Effector memory CD4-positive, alpha-beta T cell (primary cell): ENCODE measurements around the gene MAP3K2.

Source experiments
- DNase-seq, 3 donors: peaks; one replicate each; pipeline ENCODE4 v3.0.0-alpha.2; 2020
- H3K27ac ChIP-seq: 2 replicates; pipeline ENCODE4 v1.7.0; 2013; ENCODE audit warnings: mild to moderate bottlenecking, low read length, moderate library complexity; ENCODE audit not compliant: insufficient read depth, poor library complexity, severe bottlenecking
- H3K27me3 ChIP-seq: replicated peaks from 2 replicates; pipeline ENCODE4 v1.7.0; 2013; ENCODE audit warnings: mild to moderate bottlenecking, low read length; ENCODE audit not compliant: insufficient read depth, control insufficient read depth, poor library complexity, severe bottlenecking
- H3K36me3 ChIP-seq: 2 replicates; pipeline ENCODE4 v1.7.0; 2013; ENCODE audit warnings: mild to moderate bottlenecking, low read length, moderate library complexity; ENCODE audit not compliant: control insufficient read depth, insufficient read depth
- H3K4me1 ChIP-seq: 2 replicates; pipeline ENCODE4 v1.7.0; 2013; ENCODE audit warnings: low read length, mild to moderate bottlenecking; ENCODE audit not compliant: control insufficient read depth, insufficient read depth, poor library complexity, severe bottlenecking
- H3K4me3 ChIP-seq: 2 replicates; pipeline ENCODE4 v1.7.0; 2013; ENCODE audit warnings: low read length, low read depth, mild to moderate bottlenecking; ENCODE audit not compliant: insufficient read depth, poor library complexity, severe bottlenecking
- H3K9me3 ChIP-seq: 2 replicates; pipeline ENCODE4 v1.7.0; 2013; ENCODE audit warnings: mild to moderate bottlenecking, low read length, moderate library complexity; ENCODE audit not compliant: control insufficient read depth

MAP3K2 gene

GRCh38 chr2:127381762-127382161 is 6.0 kb downstream of the MAP3K2 start:
- Histone ChIP-seq H3K4me1 (peaks cover 18% of the 10 kb centered on the region), H3K27me3 (no peaks in the 10 kb centered on the region), H3K36me3 (no peaks in the 10 kb centered on the region), H3K27ac (no peak overlapping the region), H3K4me3 (no peak overlapping the region), H3K9me3 (no peaks in the 10 kb centered on the region)
- DNase-seq = no peak

DNA sequence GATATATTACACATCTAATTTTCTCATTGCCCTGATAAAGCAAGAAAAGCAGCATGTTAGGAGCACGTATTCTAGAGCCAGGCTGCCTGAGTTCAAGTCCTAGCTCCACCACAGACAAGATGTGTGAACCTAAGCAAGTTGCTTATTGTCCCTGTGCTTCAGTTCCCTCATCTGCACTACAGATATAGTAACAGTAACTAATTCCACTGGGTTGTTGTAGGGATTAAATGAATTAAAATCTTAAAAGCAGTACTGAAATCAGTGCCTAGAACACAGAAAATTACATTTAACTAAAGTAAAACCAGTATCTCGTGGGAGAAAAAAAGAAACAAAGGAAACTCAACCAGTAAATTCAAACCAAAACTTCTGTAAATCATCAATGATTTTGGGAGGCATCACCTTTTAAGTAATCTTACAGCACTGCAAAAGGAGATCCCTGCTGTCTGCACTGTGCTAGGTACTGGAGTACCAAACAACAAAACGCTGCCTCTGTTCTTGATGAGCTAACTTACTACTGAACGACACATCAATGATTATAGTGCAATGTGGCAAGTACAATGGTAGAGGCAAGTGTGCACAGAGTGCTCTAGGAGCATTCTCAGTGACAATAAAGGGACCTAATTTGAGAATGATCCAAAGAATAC is 7.9 kb downstream of the MAP3K2 start:
- Histone ChIP-seq H3K27me3 (no peaks in the 10 kb centered on the region), H3K27ac (no peak overlapping the region), H3K4me1 (peaks cover 4% of the 10 kb centered on the region), H3K36me3 (peaks cover 4% of the 10 kb centered on the region), H3K4me3 (no peak overlapping the region), H3K9me3 (no peaks in the 10 kb centered on the region)
- no peak for DNase-seq

- peaks cover 4% of the 10 kb centered on the region for H3K36me3 ChIP-seq
- peaks cover 4% of the 10 kb centered on the region for H3K4me1 ChIP-seq
- peaks cover under 1% of the 10 kb centered on the region for H3K9me3 ChIP-seq
- no peaks in the 10 kb centered on the region for H3K27me3 ChIP-seq
- DNase-seq = no peak
- H3K27ac ChIP-seq = no peak overlapping the region
- no peak overlapping the region for H3K4me3 ChIP-seq
Observed at GRCh38 chr2:127378720-127379119, 9.1 kb downstream of the MAP3K2 start.

DNA sequence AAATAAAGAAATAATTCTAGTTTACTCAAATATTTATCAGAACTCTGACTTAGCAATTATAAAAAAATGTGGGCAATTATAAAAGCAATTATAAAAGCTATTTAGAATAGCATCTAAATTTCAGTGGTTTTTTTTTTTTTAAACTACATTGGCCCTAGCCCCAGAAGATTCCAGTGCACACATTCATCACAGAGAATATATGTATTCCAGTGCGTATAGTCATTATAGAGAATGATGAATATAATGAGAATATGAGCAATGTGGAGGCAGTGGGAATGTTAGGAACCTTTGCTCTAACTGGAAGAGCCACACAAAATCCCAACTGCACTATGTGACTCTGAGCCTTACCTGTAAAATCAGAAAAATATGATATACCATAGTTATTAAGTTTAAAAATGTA is 10.5 kb downstream of the MAP3K2 start:
- Histone ChIP-seq H3K9me3 (peaks cover 4% of the 10 kb centered on the region), H3K4me3 (no peak overlapping the region), H3K27ac (no peak overlapping the region), H3K36me3 (peaks cover 4% of the 10 kb centered on the region), H3K27me3 (no peaks in the 10 kb centered on the region), H3K4me1 (peaks cover 4% of the 10 kb centered on the region)
- DNase-seq = no peak

DNA sequence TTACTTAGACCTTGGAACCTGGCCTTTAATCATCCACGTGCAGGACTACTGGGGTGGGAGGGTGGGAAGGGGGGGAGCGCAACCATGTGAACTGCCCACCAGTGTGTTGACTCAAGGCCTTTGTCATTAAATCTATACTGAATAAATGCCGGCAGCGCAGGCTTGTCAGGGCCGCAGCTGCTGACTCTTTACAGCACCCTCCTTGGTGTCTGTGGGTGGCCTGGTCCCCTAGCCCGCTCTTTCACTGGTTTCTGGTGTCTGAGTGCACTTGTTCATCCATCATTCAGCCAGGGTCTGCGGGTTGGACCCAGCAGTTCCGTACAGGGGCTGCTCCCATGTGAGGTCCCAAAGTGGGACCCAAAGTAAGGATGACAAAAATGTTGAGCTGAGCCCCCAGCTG is 11.5 kb downstream of the MAP3K2 start:
- no peaks in the 10 kb centered on the region for H3K4me1 ChIP-seq
- no peak overlapping the region for H3K4me3 ChIP-seq
- no peak for DNase-seq
- H3K36me3 ChIP-seq = peaks cover 4% of the 10 kb centered on the region
- peaks cover 4% of the 10 kb centered on the region for H3K9me3 ChIP-seq
- no peak overlapping the region for H3K27ac ChIP-seq
- H3K27me3 ChIP-seq = no peaks in the 10 kb centered on the region

DNA sequence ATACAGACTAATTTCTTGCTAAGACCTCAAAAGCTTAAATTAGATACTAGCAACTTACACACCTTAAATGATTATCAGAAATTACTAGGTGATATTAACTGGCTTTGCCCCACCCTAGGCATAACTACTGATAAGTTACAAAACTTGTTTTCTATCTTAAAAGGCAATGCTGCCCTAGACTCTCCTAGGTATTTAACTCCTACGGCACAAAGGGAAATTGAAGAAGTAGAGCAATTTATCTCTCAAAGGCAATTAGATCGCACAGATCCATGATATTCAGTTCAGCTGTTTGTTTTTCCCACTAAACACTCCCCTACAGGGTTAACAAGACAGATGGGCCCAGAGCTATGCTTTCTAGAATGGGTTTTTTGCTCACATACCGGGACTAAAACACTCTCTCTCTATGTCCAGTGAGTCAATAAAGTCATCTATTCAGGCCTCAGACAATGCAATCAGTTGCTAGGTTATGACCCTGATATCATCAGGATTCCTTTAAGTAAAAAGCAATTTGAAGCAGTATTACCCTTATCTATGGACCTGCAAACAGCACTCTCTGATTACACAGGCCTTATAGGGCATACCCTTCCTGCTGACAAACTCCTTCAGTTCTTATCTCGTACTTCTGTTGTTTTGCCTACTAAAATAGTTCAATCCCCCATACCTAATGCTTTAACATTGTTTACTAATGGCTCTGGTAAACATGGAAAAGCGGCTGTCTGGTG is 14.3 kb downstream of the MAP3K2 start:
- Histone ChIP-seq H3K36me3 (peaks cover 4% of the 10 kb centered on the region), H3K27me3 (no peaks in the 10 kb centered on the region), H3K9me3 (peaks cover 4% of the 10 kb centered on the region), H3K27ac (no peak overlapping the region), H3K4me1 (no peaks in the 10 kb centered on the region), H3K4me3 (no peak overlapping the region)
- DNase-seq = no peak

DNA sequence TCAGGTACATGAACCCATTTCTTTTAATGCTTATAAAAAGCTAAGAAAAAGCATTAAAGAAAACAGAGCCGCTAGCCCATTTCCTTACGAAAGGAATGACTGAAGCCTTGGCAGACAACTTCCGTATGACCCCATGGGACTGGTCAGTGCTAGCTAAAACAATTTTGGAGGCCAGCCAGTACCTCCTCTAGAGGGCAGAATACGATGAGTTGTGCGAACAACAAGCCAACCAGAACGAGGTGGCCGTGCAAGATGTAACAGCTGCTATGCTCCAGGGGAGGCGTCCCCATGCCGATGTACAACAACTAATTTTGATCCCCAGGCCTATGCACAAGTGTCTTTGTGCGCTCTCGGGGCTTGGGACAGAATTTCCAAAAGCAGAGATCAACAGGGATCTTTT is 16.7 kb downstream of the MAP3K2 start:
- no peaks in the 10 kb centered on the region for H3K27me3 ChIP-seq
- H3K27ac ChIP-seq = no peak overlapping the region
- DNase-seq = no peak
- peaks cover 4% of the 10 kb centered on the region for H3K9me3 ChIP-seq
- no peaks in the 10 kb centered on the region for H3K36me3 ChIP-seq
- no peak overlapping the region for H3K4me3 ChIP-seq
- no peaks in the 10 kb centered on the region for H3K4me1 ChIP-seq

DNA sequence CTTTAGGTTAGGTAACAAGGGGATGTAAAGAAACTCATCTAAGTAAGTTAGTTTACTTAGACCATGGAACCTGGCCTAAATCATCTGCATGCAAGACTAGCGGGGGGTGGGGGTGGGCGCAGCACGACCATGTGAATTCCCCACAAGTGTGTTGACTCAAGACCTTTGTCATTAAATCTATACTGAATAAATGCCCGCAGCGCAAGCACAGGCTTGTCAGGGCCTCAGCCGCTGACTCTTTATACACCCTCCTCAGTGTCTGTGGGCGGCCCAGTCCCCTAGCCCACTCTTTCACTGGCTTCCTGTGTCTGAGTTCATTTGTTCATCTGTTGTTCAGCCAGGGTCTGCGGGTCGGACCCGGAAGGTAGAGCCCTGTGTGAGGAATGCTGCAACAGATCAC is 17.8 kb downstream of the MAP3K2 start:
- no peaks in the 10 kb centered on the region for H3K36me3 ChIP-seq
- peaks cover 4% of the 10 kb centered on the region for H3K9me3 ChIP-seq
- H3K4me1 ChIP-seq = no peaks in the 10 kb centered on the region
- no peak for DNase-seq
- no peaks in the 10 kb centered on the region for H3K27me3 ChIP-seq
- H3K27ac ChIP-seq = no peak overlapping the region
- no peak overlapping the region for H3K4me3 ChIP-seq

DNA sequence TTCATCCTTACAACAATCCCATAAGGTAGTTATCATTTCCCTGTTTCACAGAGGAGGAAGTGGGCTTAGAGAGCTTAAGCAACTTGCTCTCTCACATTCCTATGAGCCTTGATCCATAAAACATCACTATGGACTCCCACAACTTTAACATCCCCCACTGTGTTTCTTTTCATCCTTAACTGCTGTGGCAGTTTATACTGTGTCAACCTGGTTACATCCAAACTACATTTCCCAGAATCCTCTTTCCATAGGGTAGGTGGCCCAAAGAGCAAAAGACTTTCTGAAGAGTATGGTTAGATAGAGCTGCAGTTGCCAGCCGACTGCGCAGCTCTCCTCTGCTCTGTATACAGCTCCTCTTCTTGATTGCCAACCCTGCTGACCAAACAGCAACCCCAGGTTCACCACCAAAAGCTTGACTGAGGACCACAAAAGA is 22.5 kb downstream of the MAP3K2 start:
- H3K27ac ChIP-seq = no peak overlapping the region
- no peak for DNase-seq

GRCh38 chr2:127362971-127363370 is 24.8 kb downstream of the MAP3K2 start:
- Histone ChIP-seq H3K4me3 (no peak overlapping the region), H3K27me3 (no peaks in the 10 kb centered on the region), H3K36me3 (no peaks in the 10 kb centered on the region), H3K9me3 (no peaks in the 10 kb centered on the region), H3K4me1 (no peaks in the 10 kb centered on the region), H3K27ac (no peak overlapping the region)
- DNase-seq = no peak

More for the DNA sequence above, 22.5 kb downstream of the MAP3K2 start:
- Histone ChIP-seq H3K4me1 (no peaks in the 10 kb centered on the region), H3K36me3 (no peaks in the 10 kb centered on the region), H3K4me3 (no peak overlapping the region), H3K27me3 (no peaks in the 10 kb centered on the region), H3K9me3 (no peaks in the 10 kb centered on the region)
